WTC11 (cell line): ENCODE data around the gene TCF7L2. TPM values are rescaled to one million over a fixed set of nuclear protein-coding genes. Genes with fewer than 3 reads are reported as not detected.
A peak's percentile ranks its signal among the peaks of the same experiment; 100 is the strongest.

Source experiments
- ATAC-seq: fragments of 200-7000 bp; cut with Tn5 transposase; 2 replicates; pipeline ENCODE4 v1.10.0; 2021; ENCODE audit warnings: mild to moderate bottlenecking, moderate library complexity
- CTCF ChIA-PET: fragments of 300-600 bp; sonication (Branson Sonifier 250); formaldehyde crosslinking; loops from one replicate; lab custom pipeline; 2021; ENCODE audit warnings: antibody characterized with exemption; lab: Charles Lee
- POLR2A ChIA-PET: fragments of 350-600 bp; sonication (Branson Sonifier 250); formaldehyde crosslinking; loops from one replicate; lab custom pipeline; 2021; ENCODE audit warnings: antibody characterized with exemption; lab: Charles Lee
- DNase-seq: peaks from one replicate; pipeline ENCODE4 v3.0.0; 2021; ENCODE audit warnings: low spot score
- H3K27ac Mint-ChIP-seq: 2 replicates; pipeline ENCODE4 v1.8.0; 2021; ENCODE audit warnings: mixed read lengths
- H3K27me3 Mint-ChIP-seq: 2 replicates; pipeline ENCODE4 v1.8.0; 2021; ENCODE audit warnings: low read depth, mild to moderate bottlenecking, moderate library complexity, mixed read lengths
- H3K36me3 Mint-ChIP-seq: 2 replicates; pipeline ENCODE4 v1.8.0; 2021; ENCODE audit warnings: mixed read lengths
- H3K4me1 Mint-ChIP-seq: 2 replicates; pipeline ENCODE4 v1.8.0; 2022; ENCODE audit warnings: mixed read lengths
- H3K4me3 Mint-ChIP-seq: 2 replicates; pipeline ENCODE4 v1.8.0; 2021; ENCODE audit warnings: mild to moderate bottlenecking, moderate library complexity, mixed read lengths
- H3K9me3 Mint-ChIP-seq: 2 replicates; pipeline ENCODE4 v1.8.0; 2021; ENCODE audit warnings: mixed read lengths
- CTCF ChIP-seq: fragments of 200-600 bp; IDR thresholded peaks from 2 replicates; pipeline ENCODE4 v1.8.0; 2022; ENCODE audit warnings: antibody characterized with exemption
- EMX1 ChIP-seq: fragments of 250-450 bp; sonication (Bioruptor Pico); IDR thresholded peaks from 2 replicates; pipeline ENCODE4 v1.8.0; 2021; ENCODE audit warnings: mild to moderate bottlenecking
- GRHL2 ChIP-seq: fragments of 250-450 bp; sonication (Bioruptor Pico); IDR thresholded peaks from 2 replicates; pipeline ENCODE4 v1.8.0; 2022; ENCODE audit warnings: mild to moderate bottlenecking, moderate library complexity; ENCODE audit not compliant: insufficient replicate concordance, severe bottlenecking
- HMGXB4 ChIP-seq: sonication (generic); formaldehyde crosslinking; IDR thresholded peaks from 2 replicates; pipeline ENCODE4 v1.8.1; 2023; ENCODE audit warnings: mild to moderate bottlenecking, moderate library complexity, missing genetic modification reagents
- NFYB ChIP-seq: sonication (generic); formaldehyde crosslinking; conservative IDR thresholded peaks from 2 replicates; pipeline ENCODE4 v1.8.0; 2022; ENCODE audit warnings: low read depth, missing genetic modification reagents
- OVOL2 ChIP-seq: fragments of 250-450 bp; sonication (Bioruptor Pico); IDR thresholded peaks from 2 replicates; pipeline ENCODE4 v1.9.0; 2021; ENCODE audit warnings: mild to moderate bottlenecking, borderline replicate concordance
- PRDM15 ChIP-seq: sonication (generic); formaldehyde crosslinking; IDR thresholded peaks from 2 replicates; pipeline ENCODE4 v1.8.0; 2022; ENCODE audit warnings: missing genetic modification reagents
- SMAD4 ChIP-seq: sonication (generic); formaldehyde crosslinking; IDR thresholded peaks from 2 replicates; pipeline ENCODE4 v1.8.0; 2022; ENCODE audit warnings: mild to moderate bottlenecking, missing genetic modification reagents
- SOX15 ChIP-seq: fragments of 250-450 bp; sonication (Bioruptor Pico); IDR thresholded peaks from 2 replicates; pipeline ENCODE4 v1.9.0; 2021; ENCODE audit warnings: mild to moderate bottlenecking
- SP1 ChIP-seq: sonication (generic); formaldehyde crosslinking; conservative IDR thresholded peaks from 2 replicates; pipeline ENCODE4 v1.8.1; 2022; ENCODE audit warnings: missing genetic modification reagents
- USF2 ChIP-seq: sonication (generic); formaldehyde crosslinking; IDR thresholded peaks from 2 replicates; pipeline ENCODE4 v1.8.1; 2023; ENCODE audit warnings: mild to moderate bottlenecking, missing genetic modification reagents, moderate library complexity
- ZBTB21 ChIP-seq: sonication (generic); formaldehyde crosslinking; IDR thresholded peaks from 2 replicates; pipeline ENCODE4 v1.8.1; 2023; ENCODE audit warnings: mild to moderate bottlenecking, missing genetic modification reagents, borderline replicate concordance
- ZNF232 ChIP-seq: sonication (generic); formaldehyde crosslinking; IDR thresholded peaks from 2 replicates; pipeline ENCODE4 v1.8.0; 2022; ENCODE audit warnings: mild to moderate bottlenecking, missing genetic modification reagents
- ZNF263 ChIP-seq: sonication (generic); formaldehyde crosslinking; IDR thresholded peaks from 2 replicates; pipeline ENCODE4 v1.8.1; 2022; ENCODE audit warnings: low read depth, mild to moderate bottlenecking, moderate library complexity, missing genetic modification reagents
- ZNF396 ChIP-seq: fragments of 250-450 bp; sonication (Bioruptor Pico); IDR thresholded peaks from 2 replicates; pipeline ENCODE4 v1.8.0; 2021; ENCODE audit warnings: mild to moderate bottlenecking, moderate library complexity, borderline replicate concordance
- total RNA-seq: library from RNA; stranded (reverse); gene quantifications from 3 replicates; pipeline ENCODE4 v1.2.3, GENCODE V29; 2021
- TF ChIP-seq, protein P1 (sequence below): sonication (generic); formaldehyde crosslinking; IDR thresholded peaks from 2 replicates; pipeline ENCODE4 v1.8.0; 2022; ENCODE audit warnings: mild to moderate bottlenecking, missing genetic modification reagents
- TF ChIP-seq, protein P2 (sequence below): sonication (generic); formaldehyde crosslinking; IDR thresholded peaks from 2 replicates; pipeline ENCODE4 v1.8.1; 2023; ENCODE audit warnings: mild to moderate bottlenecking, missing genetic modification reagents
- TF ChIP-seq, protein P3 (sequence below): fragments of 250-450 bp; sonication (Bioruptor Pico); IDR thresholded peaks from 2 replicates; pipeline ENCODE4 v1.9.0; 2021; ENCODE audit warnings: mild to moderate bottlenecking

TCF7L2 gene
- total RNA-seq, 1 experiment from 2014 or later: 44.5 TPM

- Mint-ChIP-seq H3K4me1 (peaks cover 28% of the 10 kb centered on the region), H3K27ac (peak overlapping the region; percentile 91), H3K27me3 (no peaks in the 10 kb centered on the region), H3K4me3 (no peak overlapping the region), H3K36me3 (peaks cover 71% of the 10 kb centered on the region), H3K9me3 (peaks cover 3% of the 10 kb centered on the region)
- DNase-seq: no peak
- POLR2A ChIA-PET: interaction anchor here (0.5 kb wide), 1 partner anchor 9 kb away, joined by 3 read pairs; no protein-coding TSS in a partner anchor
- CTCF ChIA-PET: no interaction called here
- no peak for ATAC-seq
- no peak for TF ChIP-seq HMGXB4 (CRISPR knock-in tag)
- TF ChIP-seq NFYB (CRISPR knock-in tag): no peak
- no peak for TF ChIP-seq ZNF263 (CRISPR knock-in tag)
- no peak for TF ChIP-seq OVOL2 (CRISPR knock-in tag)
- no peak for TF ChIP-seq USF2 (CRISPR knock-in tag)
- TF ChIP-seq SP1 (CRISPR knock-in tag): no peak
- TF ChIP-seq, protein P1, sequence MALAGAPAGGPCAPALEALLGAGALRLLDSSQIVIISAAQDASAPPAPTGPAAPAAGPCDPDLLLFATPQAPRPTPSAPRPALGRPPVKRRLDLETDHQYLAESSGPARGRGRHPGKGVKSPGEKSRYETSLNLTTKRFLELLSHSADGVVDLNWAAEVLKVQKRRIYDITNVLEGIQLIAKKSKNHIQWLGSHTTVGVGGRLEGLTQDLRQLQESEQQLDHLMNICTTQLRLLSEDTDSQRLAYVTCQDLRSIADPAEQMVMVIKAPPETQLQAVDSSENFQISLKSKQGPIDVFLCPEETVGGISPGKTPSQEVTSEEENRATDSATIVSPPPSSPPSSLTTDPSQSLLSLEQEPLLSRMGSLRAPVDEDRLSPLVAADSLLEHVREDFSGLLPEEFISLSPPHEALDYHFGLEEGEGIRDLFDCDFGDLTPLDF: no peak
- TF ChIP-seq GRHL2 (CRISPR knock-in tag): no peak
- TF ChIP-seq SMAD4 (CRISPR knock-in tag): no peak
- TF ChIP-seq ZBTB21 (CRISPR knock-in tag): no peak
- no peak for TF ChIP-seq PRDM15
- no peak for TF ChIP-seq CTCF
- no peak for TF ChIP-seq ZNF396 (CRISPR knock-in tag)
- no peak for TF ChIP-seq EMX1
- TF ChIP-seq, protein P2, sequence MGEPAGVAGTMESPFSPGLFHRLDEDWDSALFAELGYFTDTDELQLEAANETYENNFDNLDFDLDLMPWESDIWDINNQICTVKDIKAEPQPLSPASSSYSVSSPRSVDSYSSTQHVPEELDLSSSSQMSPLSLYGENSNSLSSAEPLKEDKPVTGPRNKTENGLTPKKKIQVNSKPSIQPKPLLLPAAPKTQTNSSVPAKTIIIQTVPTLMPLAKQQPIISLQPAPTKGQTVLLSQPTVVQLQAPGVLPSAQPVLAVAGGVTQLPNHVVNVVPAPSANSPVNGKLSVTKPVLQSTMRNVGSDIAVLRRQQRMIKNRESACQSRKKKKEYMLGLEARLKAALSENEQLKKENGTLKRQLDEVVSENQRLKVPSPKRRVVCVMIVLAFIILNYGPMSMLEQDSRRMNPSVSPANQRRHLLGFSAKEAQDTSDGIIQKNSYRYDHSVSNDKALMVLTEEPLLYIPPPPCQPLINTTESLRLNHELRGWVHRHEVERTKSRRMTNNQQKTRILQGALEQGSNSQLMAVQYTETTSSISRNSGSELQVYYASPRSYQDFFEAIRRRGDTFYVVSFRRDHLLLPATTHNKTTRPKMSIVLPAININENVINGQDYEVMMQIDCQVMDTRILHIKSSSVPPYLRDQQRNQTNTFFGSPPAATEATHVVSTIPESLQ (CRISPR knock-in tag): no peak
- TF ChIP-seq, protein P3, sequence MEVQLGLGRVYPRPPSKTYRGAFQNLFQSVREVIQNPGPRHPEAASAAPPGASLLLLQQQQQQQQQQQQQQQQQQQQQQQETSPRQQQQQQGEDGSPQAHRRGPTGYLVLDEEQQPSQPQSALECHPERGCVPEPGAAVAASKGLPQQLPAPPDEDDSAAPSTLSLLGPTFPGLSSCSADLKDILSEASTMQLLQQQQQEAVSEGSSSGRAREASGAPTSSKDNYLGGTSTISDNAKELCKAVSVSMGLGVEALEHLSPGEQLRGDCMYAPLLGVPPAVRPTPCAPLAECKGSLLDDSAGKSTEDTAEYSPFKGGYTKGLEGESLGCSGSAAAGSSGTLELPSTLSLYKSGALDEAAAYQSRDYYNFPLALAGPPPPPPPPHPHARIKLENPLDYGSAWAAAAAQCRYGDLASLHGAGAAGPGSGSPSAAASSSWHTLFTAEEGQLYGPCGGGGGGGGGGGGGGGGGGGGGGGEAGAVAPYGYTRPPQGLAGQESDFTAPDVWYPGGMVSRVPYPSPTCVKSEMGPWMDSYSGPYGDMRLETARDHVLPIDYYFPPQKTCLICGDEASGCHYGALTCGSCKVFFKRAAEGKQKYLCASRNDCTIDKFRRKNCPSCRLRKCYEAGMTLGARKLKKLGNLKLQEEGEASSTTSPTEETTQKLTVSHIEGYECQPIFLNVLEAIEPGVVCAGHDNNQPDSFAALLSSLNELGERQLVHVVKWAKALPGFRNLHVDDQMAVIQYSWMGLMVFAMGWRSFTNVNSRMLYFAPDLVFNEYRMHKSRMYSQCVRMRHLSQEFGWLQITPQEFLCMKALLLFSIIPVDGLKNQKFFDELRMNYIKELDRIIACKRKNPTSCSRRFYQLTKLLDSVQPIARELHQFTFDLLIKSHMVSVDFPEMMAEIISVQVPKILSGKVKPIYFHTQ: no peak
- no peak for TF ChIP-seq SOX15 (CRISPR knock-in tag)
- no peak for TF ChIP-seq ZNF232 (CRISPR knock-in tag)
Measured at GRCh38 chr10:112970021-112970420, 20.0 kb downstream of the TCF7L2 start.
